H1 (cell line): ENCODE data around the gene PRR33. TPM values are rescaled to one million over a fixed set of nuclear protein-coding genes. Genes with fewer than 3 reads are reported as not detected.

Source experiments
- EGR1 ChIP-seq: IDR thresholded peaks from 2 replicates; pipeline ENCODE4 v1.6.1; 2011; ENCODE audit warnings: low read depth, low read length, borderline replicate concordance
- EP300 ChIP-seq, 2 experiments: IDR thresholded peaks; 1 replicate in 1 of 2; 2 replicates in 1 of 2; pipeline ENCODE4 v1.6.1; 2011 to 2012; ENCODE audit warnings: low read depth in 2 of 2, low read length in 2 of 2, mild to moderate bottlenecking in 2 of 2, borderline replicate concordance in 1 of 2, inconsistent platforms in 1 of 2, moderate library complexity in 1 of 2
- FOSL1 ChIP-seq: IDR thresholded peaks from 2 replicates; pipeline ENCODE4 v1.6.1; 2011; ENCODE audit warnings: mild to moderate bottlenecking, low read depth, low read length, moderate library complexity; ENCODE audit not compliant: insufficient read depth
- polyA plus RNA-seq, 7 experiments: library from polyadenylated mRNA; depleted of rRNA in 3 of 7; stranded (reverse) in 5 of 7; unstranded in 2 of 7; fragments of >200 nt in 5 of 7; fragments of 200-250 nt in 2 of 7; gene quantifications; 1 replicate in 5 of 7; 2 replicates in 1 of 7; 4 replicates in 1 of 7; pipeline versions ENCODE4 v1.2.1 to v1.2.3, GENCODE V29; 2011 to 2013; ENCODE audit warnings: missing spikeins in 2 of 7, mixed read lengths in 2 of 7
- total RNA-seq: library from RNA; stranded (reverse); fragmentation: NEBNext Ultra II Directional; extraction: Animal tissue kit (Norgen Biotek cat#: 25700); gene quantifications from 2 replicates; pipeline ENCODE4 v1.2.1, GENCODE V29; 2021

The PRR33 gene
- total and polyA plus RNA-seq, 2 of the 8 experiments (the other 6 are each of a cell fraction or from before 2014, with no cell fraction given): 0.02 TPM; not detected in 1

GRCh38 chr11:1922481-1923081, 30.9 kb upstream of the PRR33 start (continued):
- TF ChIP-seq EP300 (IDR thresholded peaks at IDR 0.05; ENCODE audit: borderline replicate concordance in 1 of 2, low read depth in 2 of 2, low read length in 2 of 2) (no peak), EGR1 (no peak), FOSL1 (no peak)
- TF ChIP-seq, all 59 proteins: peak for 0
